RPMI7951 (cell line): ENCODE measurements around the gene KCNG3. TPM values are rescaled to one million over a fixed set of nuclear protein-coding genes. Genes with fewer than 3 reads are reported as not detected.

Source experiments
- DNase-seq: peaks from one replicate; pipeline ENCODE4 v3.0.0-alpha.2; 2012; ENCODE audit warnings: low read depth
- total RNA-seq: library from RNA; depleted of rRNA; stranded (reverse); fragments of >200 nt; shearing (Covaris generic); gene quantifications from 2 replicates; pipeline ENCODE4 v1.2.3, GENCODE V29; 2014

The KCNG3 gene
- total RNA-seq, 1 experiment from 2014 or later: under 0.01 TPM

DNA sequence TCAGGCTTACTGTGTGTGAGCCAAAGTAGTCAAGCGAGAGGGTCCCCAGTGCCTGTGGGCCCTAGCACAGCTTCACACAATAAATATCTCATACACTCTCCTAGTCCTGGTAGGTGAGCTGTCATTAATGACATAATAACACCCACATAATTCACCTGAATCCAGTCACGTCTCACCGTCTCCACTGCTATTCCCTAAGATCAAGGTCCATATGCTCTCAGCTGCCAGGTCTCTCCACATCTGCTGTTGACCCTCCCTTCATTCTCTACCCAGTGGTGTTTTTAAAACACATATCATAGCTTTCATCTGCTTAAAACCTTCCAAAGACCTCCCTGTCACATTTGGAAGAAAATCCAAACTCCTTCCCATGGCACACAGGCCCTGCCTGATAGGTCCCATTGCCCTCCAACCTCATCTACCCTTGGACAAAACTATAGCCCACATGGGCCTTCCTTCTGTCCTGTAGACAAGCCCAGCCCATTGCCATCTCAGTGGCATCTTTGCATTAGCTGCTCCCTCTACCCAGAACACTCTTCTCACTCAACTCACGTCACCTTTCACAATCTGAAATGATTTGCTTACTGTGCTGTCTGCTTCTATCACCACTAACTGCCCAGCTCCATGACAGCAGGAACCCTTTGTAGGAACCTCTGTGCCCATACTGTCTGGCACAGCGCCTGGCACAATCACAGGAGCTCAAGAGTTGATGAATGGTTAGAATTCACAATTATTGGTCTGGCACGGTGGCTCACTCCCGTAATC lies 7.5 kb downstream of the KCNG3 start:
- DNase-seq: no peak

DNA sequence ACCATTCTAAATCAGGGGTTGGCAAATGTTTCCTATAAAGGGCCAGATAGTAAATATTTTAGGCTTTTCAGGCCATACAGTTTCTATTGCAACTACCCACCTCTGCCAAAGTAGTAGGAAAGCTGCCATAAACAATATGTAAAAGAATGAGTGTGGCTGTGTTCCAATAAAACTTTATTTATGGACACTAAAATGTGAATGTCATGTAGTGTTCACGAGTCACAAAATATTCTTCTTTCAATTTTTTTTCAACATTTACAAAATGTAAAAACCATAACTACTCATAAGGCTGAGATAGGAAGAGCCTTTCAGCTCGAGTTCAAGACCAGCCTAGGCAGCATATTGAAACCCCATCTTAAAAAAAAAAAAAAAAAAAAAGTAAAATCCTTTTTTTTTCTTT lies 13.4 kb downstream of the KCNG3 start:
- DNase-seq: no peak

DNA sequence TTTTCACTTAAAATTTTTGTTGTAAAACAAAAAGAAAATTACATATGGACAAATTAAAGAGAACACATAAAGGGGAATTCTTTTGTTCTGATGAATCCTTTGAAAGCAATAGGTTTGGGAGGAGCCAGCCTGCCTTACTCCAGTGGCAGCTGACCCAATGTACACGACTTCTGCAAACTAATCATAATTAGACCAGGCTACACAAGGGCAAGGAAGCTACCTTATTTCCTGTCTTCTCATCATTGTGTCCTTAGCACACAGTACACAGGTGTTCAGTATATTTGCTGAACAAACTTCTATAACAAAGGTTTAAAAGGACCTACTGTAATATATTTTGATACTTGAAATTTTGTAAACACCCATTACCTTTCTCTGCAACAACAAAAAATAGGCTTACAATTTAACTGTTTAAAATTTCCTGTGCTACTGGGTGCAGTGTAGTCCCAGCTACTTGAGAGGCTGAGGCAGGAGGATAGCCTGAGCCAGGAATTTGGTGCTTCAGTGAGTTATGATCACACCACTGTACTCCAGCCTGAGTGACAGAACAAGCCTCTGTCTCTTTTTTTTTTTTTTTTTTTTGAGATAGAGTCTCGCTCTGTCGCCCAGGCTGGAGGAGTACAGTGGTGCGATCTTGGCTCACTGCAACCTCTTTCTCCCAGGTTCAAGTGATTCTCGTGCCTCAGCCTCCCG lies 18.9 kb downstream of the KCNG3 start:
- DNase-seq: no peak

DNA sequence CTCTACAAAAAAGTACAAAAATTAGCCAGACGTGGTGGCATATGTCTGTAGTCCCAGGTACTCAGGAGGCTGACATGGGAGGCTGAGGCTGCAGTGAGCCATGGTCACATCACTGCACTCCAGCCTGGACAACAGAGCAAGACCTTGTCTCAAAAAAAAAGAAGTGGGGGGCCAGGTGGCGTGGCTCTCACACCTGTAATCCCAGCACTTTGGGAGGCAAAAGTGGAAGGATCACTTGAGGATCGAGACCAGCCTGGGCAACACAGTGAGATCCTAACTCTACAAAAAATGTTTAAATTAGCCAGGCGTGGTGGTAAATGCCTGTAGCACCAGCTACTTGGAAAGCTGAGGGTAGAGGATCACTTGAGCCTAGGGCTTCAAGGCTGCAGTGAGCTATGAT lies 23.1 kb downstream of the KCNG3 start:
- no peak for DNase-seq

DNA sequence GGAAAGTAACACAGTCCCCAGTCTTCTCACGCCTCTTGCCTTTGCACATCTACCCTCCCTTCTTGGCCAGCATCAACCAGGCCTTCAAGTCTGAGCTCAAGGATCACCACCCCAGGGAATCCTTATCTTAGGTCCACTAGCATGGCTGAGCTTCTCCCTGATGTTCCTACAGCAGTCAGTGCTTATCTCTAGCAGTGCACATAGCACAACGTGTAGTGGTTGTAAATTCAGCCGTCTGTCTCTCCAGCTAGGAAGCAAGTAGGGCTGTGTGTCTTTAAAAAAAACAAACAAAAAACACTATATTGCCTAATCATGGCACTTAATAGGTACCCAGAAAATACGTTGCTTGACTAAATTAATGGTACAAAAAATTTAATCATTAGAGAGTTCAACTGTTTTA lies 29.2 kb downstream of the KCNG3 start:
- no peak for DNase-seq

DNA sequence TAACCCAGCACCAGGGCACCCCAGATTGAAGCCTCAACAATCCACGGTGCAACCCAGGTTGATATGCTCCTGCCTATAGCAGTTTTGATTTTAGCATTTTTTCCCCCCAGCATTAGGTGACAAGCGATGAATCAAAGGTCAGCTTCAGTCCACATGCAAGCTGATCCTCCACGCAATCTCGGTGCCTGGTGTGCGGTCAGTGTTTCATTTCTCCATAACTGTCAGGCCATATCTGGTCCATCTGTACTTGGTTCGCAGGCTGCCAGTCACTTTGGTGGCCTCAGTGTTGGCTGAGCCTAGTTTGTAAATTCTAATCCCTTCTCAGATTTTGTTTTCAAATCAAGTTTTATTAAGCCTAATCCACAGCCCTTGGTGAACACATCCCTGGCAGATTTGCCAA lies 30.2 kb downstream of the KCNG3 start:
- no peak for DNase-seq

DNA sequence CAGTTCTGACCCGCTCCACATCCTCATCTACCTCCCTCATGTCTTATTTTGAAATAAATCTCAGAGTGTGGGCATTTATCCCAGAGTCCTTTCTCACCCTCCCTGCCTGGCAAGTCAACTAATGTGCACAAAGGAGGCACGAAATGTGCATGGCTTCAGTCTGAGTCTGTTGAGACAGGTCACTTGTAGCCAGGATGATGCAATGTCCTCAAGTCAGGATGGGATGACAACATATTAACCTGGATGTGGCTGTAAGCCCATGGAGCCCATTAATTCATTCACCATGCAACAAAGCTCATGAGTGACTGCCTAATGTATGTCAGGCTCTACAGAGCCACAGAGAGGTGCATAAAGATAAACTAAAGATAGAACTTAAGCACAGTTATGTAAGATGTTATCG lies 34.5 kb downstream of the KCNG3 start:
- no peak for DNase-seq

DNA sequence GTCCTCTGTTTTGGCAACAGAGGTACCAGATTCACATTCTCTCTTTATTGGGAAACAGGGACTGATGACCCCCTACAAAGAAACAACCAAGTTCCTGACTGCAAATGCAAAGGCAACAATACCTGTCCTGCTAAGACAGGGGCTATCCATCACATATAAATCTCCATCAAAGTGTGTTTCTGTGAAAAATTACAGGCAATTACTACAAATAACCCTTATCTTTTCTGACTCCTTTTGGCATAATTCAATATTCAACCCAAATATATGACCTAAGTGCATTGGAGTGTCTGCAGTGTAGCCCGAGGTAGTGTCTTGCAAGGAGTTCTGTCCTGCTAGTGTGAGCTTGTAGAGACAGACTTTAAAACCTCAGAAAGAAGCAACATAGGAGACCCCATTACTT lies 35.4 kb downstream of the KCNG3 start:
- no peak for DNase-seq

DNA sequence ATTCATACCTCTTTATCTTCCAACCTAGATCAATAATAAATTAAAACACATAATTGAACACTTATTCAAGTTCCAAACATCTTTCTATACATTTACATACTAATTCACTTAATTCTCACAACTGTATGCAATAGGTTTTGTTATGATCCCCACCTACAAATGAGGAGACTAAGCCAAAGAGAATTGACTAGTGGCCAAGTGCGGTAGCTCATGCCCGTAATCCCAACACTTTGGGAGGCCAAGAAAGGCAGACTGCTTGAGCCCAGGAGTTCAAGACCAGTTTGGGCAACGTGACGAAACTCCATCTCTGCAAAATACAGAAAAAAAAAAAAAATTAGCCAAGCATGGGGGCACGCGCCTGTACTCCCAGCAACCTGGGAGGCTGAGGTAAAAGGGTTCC lies 36.8 kb downstream of the KCNG3 start:
- no peak for DNase-seq

DNA sequence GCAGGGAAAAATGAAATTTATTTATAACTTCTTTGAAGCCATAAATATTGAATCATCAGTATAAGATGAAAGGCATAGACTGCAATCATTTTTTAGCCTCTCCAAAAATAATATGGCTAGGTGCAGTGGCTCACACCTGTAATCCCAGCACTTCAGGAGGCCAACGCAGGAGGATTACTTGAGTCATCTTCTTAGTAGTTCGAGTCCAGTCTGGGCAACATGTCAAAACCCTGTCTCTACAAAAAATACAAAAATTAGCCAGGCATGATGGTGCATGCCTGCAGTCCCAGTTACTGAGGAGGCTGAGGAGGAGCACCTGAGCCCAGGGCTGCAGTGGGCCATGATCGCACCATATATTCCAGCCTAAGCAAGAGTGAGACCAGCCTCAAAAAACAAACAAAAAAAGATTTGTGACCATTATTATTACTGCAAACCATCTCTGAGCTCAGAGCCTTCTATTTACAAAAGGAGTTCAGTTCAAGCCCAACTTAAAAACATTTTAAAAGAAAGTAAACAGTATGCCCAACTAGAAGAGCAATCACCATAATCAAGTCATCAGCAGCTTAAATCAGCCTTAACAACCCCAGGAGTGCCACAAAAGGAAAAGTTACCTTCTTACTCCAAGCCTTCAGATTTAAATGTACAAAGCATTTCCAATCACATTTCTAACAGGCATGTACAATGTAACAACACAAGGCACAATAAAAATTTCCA lies 37.5 kb downstream of the KCNG3 start:
- no peak for DNase-seq

DNA sequence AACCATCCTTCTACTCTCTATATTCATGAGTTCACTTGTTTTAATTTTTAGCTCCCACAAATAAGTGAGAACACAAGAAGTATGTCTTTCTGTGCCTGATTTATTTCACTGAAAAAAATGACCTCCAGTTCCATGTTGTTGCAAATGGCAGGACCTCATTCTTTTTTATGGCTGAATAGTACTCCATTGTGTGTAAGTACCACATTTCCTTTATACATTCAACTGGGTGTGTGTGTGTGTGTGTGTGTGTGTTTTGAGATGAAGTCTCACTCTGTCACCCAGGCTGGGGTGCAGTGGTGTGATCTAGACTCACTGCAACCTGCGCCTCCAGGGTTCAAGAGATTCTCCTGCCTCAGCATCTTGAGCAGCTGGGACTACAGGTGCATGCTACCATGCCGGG lies 41.2 kb downstream of the KCNG3 start:
- DNase-seq: no peak

DNA sequence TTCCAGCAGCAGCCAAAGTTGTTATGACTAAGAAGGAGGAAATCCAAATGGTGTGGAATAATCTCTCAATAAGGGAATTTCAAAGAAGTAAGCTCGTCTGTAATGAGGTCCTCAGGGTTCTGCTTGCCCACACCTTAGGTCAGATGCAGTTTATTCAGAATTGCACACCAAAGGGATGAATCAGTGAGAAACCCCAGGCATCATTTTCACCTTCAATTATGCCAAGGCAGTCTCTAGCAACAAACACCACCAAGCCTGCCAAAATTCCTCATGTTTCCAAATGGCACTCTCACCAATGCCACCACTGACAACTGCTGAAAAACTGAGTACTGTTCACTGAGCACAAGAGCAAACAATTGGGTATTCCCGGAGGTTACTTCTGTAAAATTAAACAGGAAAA lies 43.6 kb downstream of the KCNG3 start:
- no peak for DNase-seq

DNA sequence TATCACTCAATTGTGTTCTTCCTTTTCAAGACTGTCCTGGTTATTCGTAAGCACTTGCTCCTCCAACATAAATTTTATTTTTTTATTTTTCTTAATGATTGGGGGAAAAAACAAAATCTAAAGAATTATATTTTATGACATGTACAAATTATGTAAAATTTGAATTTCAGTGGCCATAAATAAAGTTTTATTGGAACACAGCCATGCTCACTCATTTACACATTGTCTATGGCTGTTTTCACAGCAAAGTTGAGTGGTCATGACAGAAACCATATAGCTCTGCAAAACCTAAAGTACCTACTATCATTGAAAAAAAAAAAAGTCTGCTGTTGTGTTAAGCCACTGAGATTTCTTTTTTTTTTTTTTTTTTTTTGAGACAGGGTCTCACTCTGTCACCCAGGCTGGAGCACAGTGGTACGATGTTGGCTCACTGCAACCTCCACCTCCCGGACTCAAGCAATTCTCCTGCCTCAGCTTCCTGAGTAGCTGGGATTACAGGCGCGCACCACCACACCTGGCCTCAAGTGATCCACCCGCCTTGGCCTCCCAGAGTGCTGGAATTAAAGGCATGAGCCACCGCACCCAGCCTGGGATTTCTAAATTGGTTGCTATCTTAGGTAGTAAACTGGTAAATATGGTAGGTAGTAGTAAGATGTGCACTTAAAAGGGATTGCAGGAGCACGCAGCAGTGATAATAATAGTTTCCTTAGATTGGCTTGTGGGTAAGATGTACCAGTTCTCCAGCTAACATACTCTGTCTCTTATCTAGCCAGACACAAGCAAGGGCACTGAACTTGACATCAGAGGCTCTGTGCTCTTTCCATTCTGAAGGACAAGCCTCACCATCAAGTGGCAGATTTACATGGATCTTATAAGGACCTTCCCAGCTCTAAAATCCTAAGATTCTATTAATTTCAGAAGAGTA lies 44.4 kb downstream of the KCNG3 start:
- DNase-seq: no peak

DNA sequence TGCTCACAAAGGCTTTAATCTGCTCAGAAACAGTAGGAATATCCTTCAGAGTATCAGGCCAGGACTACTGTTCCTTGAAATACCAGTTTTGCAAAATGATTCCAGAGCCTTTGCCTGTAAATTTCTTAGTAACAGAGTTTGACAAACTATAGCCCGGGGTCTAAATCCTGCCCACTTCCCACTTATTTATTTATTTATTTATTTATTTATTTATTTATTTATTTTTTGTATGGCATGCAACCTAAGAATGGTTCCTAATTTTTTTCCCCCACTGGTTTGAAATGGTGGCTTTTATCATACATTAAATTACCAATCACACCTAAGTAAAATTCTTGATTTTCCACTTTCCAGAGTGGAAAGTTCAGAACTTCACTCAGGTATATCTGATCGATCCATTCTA lies 45.6 kb downstream of the KCNG3 start:
- DNase-seq: no peak

DNA sequence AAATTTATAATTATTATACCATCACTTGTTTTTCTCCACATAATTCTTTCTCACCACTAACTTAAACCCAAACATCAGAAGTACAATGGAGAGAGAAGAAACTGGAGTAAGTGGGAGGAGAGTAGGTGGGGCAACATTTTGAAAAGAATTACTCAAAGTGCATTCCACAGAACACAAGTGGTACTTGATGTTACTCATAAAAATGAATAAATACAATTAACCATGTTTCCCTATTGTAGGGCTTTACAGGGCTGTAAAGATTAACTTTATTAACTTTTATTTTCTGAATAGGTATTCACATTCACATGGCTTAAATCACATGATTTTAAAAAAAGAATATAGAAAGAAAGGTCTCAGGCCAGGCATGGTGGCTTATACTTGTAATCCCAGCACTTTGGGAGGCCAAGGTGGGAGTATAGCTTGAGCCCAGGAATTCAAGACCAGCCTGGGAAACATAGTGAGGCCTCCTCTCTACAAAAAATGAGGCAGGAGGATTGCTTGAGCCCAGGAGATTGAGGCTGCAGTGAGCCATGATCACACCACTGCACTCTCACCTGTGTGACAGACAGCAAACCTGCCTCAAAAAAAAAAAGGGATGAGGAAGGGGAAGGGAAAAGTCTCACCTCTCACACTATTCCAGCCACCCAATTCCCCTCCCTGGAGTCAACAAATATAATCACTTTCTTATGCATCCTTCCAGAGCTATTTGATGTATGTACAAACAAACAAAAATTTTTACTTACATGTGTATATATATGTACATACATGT lies 47.1 kb downstream of the KCNG3 start:
- DNase-seq: no peak

DNA sequence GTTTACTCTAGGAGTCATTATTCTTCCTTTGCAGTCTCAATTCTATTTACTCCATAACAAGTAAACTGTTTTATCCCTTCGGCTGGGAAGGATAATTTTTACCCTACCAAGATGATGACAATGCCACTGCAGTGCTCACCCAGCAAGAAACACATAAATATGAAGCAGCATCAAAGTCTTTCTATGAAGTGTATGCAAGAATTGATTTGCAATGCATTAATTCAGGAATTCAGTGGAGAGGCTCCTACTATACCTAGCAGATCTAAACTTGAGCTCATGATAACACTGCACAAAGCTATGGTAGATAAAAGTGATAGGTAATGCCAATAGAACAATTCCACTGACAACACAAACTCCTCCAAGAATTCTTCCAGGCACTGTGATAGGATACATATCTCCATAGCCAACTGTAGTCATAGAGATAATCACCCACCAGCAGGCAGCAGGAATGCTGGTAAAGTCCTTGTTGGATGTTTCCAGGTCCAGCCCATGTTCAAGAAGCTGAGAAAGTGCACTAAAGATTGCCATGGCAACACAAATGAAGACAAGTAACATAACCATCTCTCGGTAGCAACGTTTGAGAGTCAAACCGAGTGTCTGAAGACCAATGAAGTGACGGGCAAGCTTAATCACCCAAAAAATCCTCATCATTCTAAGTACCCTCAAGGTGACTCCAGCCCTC lies 49.9 kb downstream of the KCNG3 start:
- DNase-seq: no peak

DNA sequence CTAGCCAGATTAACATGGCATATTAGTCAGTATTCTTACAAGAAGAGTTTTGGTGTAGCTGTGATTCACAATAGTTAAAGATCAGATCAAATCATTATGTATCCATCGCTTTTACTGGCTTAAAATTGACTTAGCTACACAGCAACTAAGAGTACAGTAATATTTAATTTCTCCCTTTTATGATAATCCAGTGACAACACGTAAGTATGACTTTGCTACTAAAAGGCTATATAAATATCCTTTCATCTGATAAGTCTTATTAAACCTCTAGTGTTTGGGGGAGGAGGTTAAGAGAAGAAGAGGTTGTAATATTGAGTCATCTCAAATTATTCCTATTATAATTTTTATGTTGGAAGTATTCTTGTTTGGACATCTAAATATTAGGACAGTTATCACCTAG lies 51.0 kb downstream of the KCNG3 start:
- no peak for DNase-seq

DNA sequence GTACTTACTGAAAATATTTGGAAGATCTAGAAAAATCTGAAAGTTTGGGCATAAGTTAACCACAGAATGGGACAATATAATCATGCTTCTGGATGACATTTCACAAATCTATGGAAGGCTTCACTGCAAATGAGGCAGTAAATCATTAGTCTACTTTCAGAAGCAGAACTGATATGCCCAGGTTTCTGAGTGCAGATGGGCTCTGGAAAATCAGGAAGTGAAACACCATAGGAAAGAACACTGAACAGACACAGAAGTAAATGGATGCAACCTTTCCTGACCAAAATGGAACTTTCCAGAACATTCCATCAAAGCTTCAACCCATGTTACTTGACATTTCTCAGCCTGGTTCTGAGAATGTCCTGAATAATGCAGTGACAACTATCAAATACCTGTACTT lies 55.1 kb downstream of the KCNG3 start:
- DNase-seq: no peak

DNA sequence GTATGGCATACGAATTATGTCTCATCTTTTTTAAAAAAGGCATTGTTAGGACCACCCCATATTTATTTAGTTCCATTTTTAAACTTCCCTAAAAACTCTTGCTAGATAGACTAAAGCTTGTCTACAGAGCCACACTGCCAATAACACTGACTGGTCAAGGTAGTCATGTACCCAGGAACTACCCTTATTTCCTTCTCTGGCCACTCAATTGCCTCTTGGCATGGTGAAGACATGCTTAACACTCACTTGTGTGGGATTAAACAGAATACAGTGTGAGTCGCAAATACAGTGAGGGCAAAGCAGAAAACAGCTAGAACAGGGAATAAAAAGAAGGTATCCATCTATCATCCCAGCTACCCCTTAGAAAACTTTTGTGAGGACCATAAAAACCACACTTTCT lies 57.4 kb downstream of the KCNG3 start:
- DNase-seq: no peak

DNA sequence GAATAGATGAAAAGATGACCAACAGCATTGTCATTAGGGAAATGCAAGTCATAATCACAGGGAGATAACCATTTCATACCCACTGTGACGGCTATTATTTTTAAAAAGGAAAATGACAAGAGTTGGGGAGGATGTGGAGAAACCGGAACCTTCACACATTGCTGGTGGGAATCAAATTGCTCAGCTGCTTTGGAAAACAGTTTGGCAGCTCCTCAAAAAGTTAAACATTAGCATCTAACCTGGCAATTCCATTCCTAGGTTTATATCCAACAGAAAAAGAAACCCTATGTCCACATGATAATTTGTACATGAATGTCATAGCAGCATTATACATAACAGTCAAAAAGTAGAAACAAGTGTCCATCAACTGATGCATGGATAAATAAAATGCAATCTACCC lies 58.2 kb downstream of the KCNG3 start:
- DNase-seq: no peak

DNA sequence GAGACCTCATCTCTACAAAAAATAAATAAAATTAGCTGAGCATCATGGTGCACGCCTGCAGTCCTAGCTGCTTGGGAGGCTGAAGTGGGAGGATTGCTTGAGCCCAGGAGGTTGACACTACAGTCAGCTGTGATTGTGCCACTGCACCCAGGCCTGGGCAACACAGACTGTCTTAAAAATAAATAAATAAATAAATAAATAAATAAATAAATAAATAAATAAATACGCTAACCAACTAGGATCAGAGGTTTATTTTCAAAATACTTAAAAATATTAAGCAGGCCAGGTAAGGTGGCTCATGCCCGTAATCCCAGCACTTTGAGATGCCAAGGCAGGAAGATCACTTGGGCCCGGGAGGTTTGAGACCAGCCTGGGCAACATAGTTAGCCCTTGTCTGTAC lies 63.6 kb downstream of the KCNG3 start:
- no peak for DNase-seq
